ENCODE measurements around the gene GARNL3.

GRCh38 chr9:127223810-127224177 lies 40.8 kb upstream of the GARNL3 start:
- TF ChIP-seq MYC (IDR thresholded peaks at IDR 0.05; ENCODE audit: low read depth, low read length) = no peak
- no peak for TF ChIP-seq CTCF (IDR thresholded peaks at IDR 0.05; ENCODE audit: extremely low read depth in 1 of 2, insufficient read depth in 1 of 2, low read depth in 1 of 2, low read length in 2 of 2)
- no peak for TF ChIP-seq EZH2 (IDR thresholded peaks at IDR 0.05; ENCODE audit: borderline replicate concordance, low read depth, low read length, severe bottlenecking)
- TF ChIP-seq POLR2AphosphoS5 (IDR thresholded peaks at IDR 0.05; ENCODE audit: insufficient read depth, low read depth, low read length) = no peak
- TF ChIP-seq JUN (IDR thresholded peaks at IDR 0.05; ENCODE audit: borderline replicate concordance, insufficient read depth, insufficient read length, low read depth) = no peak
- no peak for TF ChIP-seq POLR2A (IDR thresholded peaks at IDR 0.05; ENCODE audit: low read depth, low read length)
- no peak for TF ChIP-seq GATA2 (IDR thresholded peaks at IDR 0.05; ENCODE audit: insufficient read depth, insufficient read length, low read depth, low read length)
